GM21367 (cell line): Measurements from ENCODE around the gene SSH2.
"Not testable (repeated sequence)": the region's sequence is repeated elsewhere in the genome, so short reads cannot be mapped to it uniquely, and the experiment has no call there.

Experiments
- ATAC-seq: cut with Tn5 transposase; IDR thresholded peaks from one replicate; pipeline ENCODE4 v1.9.1; 2021; ENCODE audit not compliant: unreplicated experiment

Gene SSH2

GRCh38 chr17:29881256-29881655 is 48.8 kb downstream of the SSH2 start:
- no peak for ATAC-seq

- ATAC-seq = no peak
Observed at GRCh38 chr17:29880031-29880430, 50.0 kb downstream of the SSH2 start.

- ATAC-seq = no peak
Observed at GRCh38 chr17:29874931-29875596, 55.0 kb downstream of the SSH2 start.

GRCh38 chr17:29874358-29874757 is 55.7 kb downstream of the SSH2 start:
- not testable (repeated sequence) for ATAC-seq

- no peak for ATAC-seq
Observed at GRCh38 chr17:29873476-29873875, 56.6 kb downstream of the SSH2 start.

- no peak for ATAC-seq
Observed at GRCh38 chr17:29870836-29871465, 59.1 kb downstream of the SSH2 start.

- no peak for ATAC-seq
Observed at GRCh38 chr17:29867643-29868181, 62.3 kb downstream of the SSH2 start.

GRCh38 chr17:29866746-29867404 is 63.2 kb downstream of the SSH2 start:
- ATAC-seq = no peak

GRCh38 chr17:29864615-29865014 is 65.4 kb downstream of the SSH2 start:
- ATAC-seq = no peak

GRCh38 chr17:29864123-29864522 is 65.9 kb downstream of the SSH2 start:
- ATAC-seq = not testable (repeated sequence)

- ATAC-seq = no peak
Observed at GRCh38 chr17:29862951-29863350, 67.1 kb downstream of the SSH2 start.

- ATAC-seq = no peak
Observed at GRCh38 chr17:29862127-29862526, 67.9 kb downstream of the SSH2 start.

- ATAC-seq = not testable (repeated sequence)
Observed at GRCh38 chr17:29859445-29859844, 70.6 kb downstream of the SSH2 start.

- no peak for ATAC-seq
Observed at GRCh38 chr17:29857823-29858222, 72.2 kb downstream of the SSH2 start.

GRCh38 chr17:29857105-29857504 is 72.9 kb downstream of the SSH2 start:
- not testable (repeated sequence) for ATAC-seq

- ATAC-seq = no peak
Observed at GRCh38 chr17:29855686-29856085, 74.3 kb downstream of the SSH2 start.

- no peak for ATAC-seq
Observed at GRCh38 chr17:29848737-29849136, 81.3 kb downstream of the SSH2 start.

- no peak for ATAC-seq
Observed at GRCh38 chr17:29847527-29848400, 82.3 kb downstream of the SSH2 start.

GRCh38 chr17:29847118-29847517 is 82.9 kb downstream of the SSH2 start:
- no peak for ATAC-seq

- ATAC-seq = no peak
Observed at GRCh38 chr17:29846298-29846697, 83.7 kb downstream of the SSH2 start.
